ENCODE results near the gene MAD1L1.

The MAD1L1 gene

GRCh38 chr7:2151801-2152612 is 80.7 kb downstream of the MAD1L1 start:
- Histone ChIP-seq H3K4me1 (ENCODE audit: control insufficient read depth in 1 of 2, insufficient read depth in 1 of 2, low read depth in 1 of 2, low read length in 1 of 2) (no peaks in the 10 kb centered on the region), H3K27me3 (no peaks in the 10 kb centered on the region)
- TF ChIP-seq, protein P1, sequence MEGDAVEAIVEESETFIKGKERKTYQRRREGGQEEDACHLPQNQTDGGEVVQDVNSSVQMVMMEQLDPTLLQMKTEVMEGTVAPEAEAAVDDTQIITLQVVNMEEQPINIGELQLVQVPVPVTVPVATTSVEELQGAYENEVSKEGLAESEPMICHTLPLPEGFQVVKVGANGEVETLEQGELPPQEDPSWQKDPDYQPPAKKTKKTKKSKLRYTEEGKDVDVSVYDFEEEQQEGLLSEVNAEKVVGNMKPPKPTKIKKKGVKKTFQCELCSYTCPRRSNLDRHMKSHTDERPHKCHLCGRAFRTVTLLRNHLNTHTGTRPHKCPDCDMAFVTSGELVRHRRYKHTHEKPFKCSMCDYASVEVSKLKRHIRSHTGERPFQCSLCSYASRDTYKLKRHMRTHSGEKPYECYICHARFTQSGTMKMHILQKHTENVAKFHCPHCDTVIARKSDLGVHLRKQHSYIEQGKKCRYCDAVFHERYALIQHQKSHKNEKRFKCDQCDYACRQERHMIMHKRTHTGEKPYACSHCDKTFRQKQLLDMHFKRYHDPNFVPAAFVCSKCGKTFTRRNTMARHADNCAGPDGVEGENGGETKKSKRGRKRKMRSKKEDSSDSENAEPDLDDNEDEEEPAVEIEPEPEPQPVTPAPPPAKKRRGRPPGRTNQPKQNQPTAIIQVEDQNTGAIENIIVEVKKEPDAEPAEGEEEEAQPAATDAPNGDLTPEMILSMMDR (IDR thresholded peaks at IDR 0.05) = no peak

DNA sequence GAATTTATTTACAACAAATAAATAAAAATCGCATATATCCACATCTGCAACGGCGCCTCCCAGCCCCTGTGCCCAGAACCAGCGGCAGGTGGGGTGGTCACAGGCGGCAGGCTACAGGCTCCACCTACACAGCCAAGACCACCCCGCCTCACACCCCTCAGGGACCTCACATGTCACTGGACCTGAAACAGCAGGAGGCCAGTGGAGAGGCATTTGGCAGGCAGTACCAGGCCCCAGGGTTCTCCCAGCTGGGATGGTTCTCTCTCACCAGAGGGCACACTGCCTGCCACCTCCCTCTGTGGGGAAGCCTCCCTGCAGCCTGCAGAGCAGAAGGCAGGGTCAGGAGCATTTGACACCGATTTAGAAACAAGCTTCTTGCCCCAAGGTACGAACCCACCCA is 81.5 kb downstream of the MAD1L1 start:
- Histone ChIP-seq H3K27me3 (no peaks in the 10 kb centered on the region), H3K27ac (no peak overlapping the region), H3K9me3 (no peaks in the 10 kb centered on the region), H3K4me3 (ENCODE audit: low read depth in 1 of 2, low read length in 1 of 2) (no peak overlapping the region), H3K36me3 (peaks cover 17% of the 10 kb centered on the region), H3K4me1 (ENCODE audit: control insufficient read depth in 1 of 2, insufficient read depth in 1 of 2, low read depth in 1 of 2, low read length in 1 of 2) (no peaks in the 10 kb centered on the region)
- TF ChIP-seq, protein P1 (IDR thresholded peaks at IDR 0.05) = no peak

More at GRCh38 chr7:2151801-2152612, 80.7 kb downstream of the MAD1L1 start:
- Histone ChIP-seq H3K36me3 (peaks cover 17% of the 10 kb centered on the region), H3K27ac (no peak overlapping the region), H3K4me3 (ENCODE audit: low read depth in 1 of 2, low read length in 1 of 2) (no peak overlapping the region), H3K9me3 (no peaks in the 10 kb centered on the region)

DNA sequence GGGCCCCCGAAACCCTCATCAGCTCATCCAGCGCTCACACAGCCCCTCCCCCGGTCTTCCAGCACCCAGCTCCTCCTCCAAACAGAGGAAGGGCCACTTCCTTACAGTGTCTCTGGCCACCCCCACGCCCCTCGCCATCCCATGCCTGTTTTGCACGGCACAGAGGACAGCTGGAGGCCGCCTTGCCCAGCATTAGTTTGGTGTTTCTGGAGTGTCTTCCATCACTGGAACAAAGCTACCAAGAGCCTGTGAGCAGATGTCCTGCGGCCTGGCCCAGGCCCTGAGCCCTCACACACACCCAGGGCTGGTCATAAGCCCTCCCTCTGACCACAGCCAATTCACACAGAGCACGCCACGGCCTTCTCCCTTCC is 82.3 kb downstream of the MAD1L1 start:
- peaks cover 0 to 5% of the 10 kb centered on the region in 2 experiments for H3K4me1 ChIP-seq (ENCODE audit: control insufficient read depth in 1 of 2, insufficient read depth in 1 of 2, low read depth in 1 of 2, low read length in 1 of 2)
- no peaks in the 10 kb centered on the region for H3K27me3 ChIP-seq
- no peak overlapping the region for H3K27ac ChIP-seq
- no peak overlapping the region for H3K4me3 ChIP-seq (ENCODE audit: low read depth in 1 of 2, low read length in 1 of 2)
- peaks cover 18% of the 10 kb centered on the region for H3K36me3 ChIP-seq
- TF ChIP-seq, protein P1 (IDR thresholded peaks at IDR 0.05) = no peak
- no peaks in the 10 kb centered on the region for H3K9me3 ChIP-seq

- H3K9me3 ChIP-seq = no peaks in the 10 kb centered on the region
- no peak overlapping the region for H3K27ac ChIP-seq
- H3K4me1 ChIP-seq (ENCODE audit: control insufficient read depth in 1 of 2, insufficient read depth in 1 of 2, low read depth in 1 of 2, low read length in 1 of 2) = peaks cover 0 to 5% of the 10 kb centered on the region in 2 experiments
- H3K36me3 ChIP-seq = peaks cover 24% of the 10 kb centered on the region
- H3K4me3 ChIP-seq (ENCODE audit: low read depth in 1 of 2, low read length in 1 of 2) = no peak overlapping the region
- TF ChIP-seq, protein P1 (IDR thresholded peaks at IDR 0.05) = no peak
- no peaks in the 10 kb centered on the region for H3K27me3 ChIP-seq
Observed at GRCh38 chr7:2149672-2150444, 82.9 kb downstream of the MAD1L1 start.

DNA sequence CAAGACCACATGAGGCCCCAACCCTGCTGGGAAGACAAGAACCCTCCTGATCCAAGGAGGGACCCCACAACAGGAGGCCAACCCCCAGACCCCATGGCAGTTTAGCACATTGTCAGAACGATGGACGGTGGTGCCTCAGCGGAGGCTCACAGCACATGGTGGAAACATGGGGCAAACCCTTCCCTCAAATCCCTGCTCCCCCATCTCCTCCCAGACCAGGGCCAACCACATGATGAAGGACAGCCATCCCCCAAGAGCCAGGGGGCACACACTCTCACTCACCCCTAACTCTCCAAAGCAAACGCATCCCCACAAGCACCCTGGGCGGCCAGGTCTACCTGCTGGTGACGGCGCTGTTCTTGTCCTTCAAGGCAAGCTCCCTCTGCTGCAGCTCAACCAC is 83.9 kb downstream of the MAD1L1 start:
- H3K9me3 ChIP-seq = no peaks in the 10 kb centered on the region
- H3K36me3 ChIP-seq = peaks cover 33% of the 10 kb centered on the region
- H3K4me3 ChIP-seq (ENCODE audit: low read depth in 1 of 2, low read length in 1 of 2) = no peak overlapping the region
- H3K27ac ChIP-seq = no peak overlapping the region
- peaks cover 0 to 5% of the 10 kb centered on the region in 2 experiments for H3K4me1 ChIP-seq (ENCODE audit: control insufficient read depth in 1 of 2, insufficient read depth in 1 of 2, low read depth in 1 of 2, low read length in 1 of 2)
- no peaks in the 10 kb centered on the region for H3K27me3 ChIP-seq
- TF ChIP-seq, protein P1 (IDR thresholded peaks at IDR 0.05) = no peak
